Measurements from ENCODE around the gene C15orf39.

Gene C15orf39

GRCh38 chr15:75182187-75183131 is 19.2 kb upstream of the C15orf39 start:
- H3K36me3 ChIP-seq (ENCODE audit: control insufficient read depth in 2 of 2, insufficient read depth in 2 of 2, low read length in 2 of 2) = no peaks in the 10 kb centered on the region
- no peaks in the 10 kb centered on the region for H3K9me3 ChIP-seq (ENCODE audit: control insufficient read depth in 2 of 2, low read length in 2 of 2)
- H3K4me3 ChIP-seq (ENCODE audit: low read length in 2 of 2) = no peak overlapping the region
- H3K9ac ChIP-seq (ENCODE audit: low read depth in 1 of 2, low read length in 2 of 2) = peak overlapping the region in 1 of 2 donors; percentile 14
- no peaks in the 10 kb centered on the region for H3K27me3 ChIP-seq (ENCODE audit: control insufficient read depth in 2 of 2, insufficient read depth in 2 of 2, low read length in 2 of 2)
- peak overlapping the region in 1 of 2 donors; percentile 59 for H3K27ac ChIP-seq (ENCODE audit: low read depth in 2 of 2, low read length in 2 of 2)
- H3K4me1 ChIP-seq (ENCODE audit: control insufficient read depth in 2 of 2, insufficient read depth in 2 of 2, low read length in 2 of 2) = peaks cover 40 to 44% of the 10 kb centered on the region in 2 donors

DNA sequence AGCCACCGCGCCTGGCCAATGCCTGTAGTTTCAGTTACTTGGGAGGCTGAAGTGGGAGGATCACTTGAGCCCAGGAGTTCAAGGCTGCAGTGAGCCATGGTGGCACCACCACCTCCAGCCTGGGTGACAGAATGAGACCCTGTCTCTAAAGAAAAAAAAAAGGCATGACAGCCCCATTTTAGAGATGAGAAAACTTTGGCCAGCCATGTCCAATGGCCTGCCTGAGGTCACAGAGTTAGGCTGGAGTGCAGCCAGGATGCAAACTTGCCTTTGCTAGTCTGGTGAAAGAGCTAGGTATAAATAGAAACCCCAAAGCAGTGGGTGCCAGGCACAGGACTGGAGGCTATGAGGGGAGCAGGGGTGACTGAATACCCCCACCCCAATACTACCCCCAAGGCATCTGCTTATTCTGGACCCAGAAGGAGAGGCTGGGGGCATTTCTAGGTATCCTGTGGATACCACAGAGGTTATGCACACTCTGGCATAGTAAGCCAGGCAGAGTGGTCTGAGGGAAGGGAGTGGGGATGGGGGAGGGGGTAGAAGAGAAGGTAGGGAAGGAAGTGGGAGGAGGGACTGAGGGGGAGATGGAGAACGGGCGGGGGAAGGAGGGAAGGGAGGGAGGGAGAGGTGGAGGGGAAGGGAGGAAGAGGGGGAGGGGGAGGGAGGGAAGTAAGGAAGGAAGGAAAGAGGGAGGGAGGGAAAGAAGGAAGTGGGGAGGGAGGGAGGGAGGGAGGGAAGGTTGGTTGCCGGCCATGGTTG is 16.2 kb upstream of the C15orf39 start:
- no peak overlapping the region for H3K27ac ChIP-seq (ENCODE audit: low read depth in 2 of 2, low read length in 2 of 2)
- peaks cover 21 to 23% of the 10 kb centered on the region in 2 donors for H3K4me1 ChIP-seq (ENCODE audit: control insufficient read depth in 2 of 2, insufficient read depth in 2 of 2, low read length in 2 of 2)
- H3K9ac ChIP-seq (ENCODE audit: low read depth in 1 of 2, low read length in 2 of 2) = no peak overlapping the region
- no peaks in the 10 kb centered on the region for H3K9me3 ChIP-seq (ENCODE audit: control insufficient read depth in 2 of 2, low read length in 2 of 2)
- no peaks in the 10 kb centered on the region for H3K27me3 ChIP-seq (ENCODE audit: control insufficient read depth in 2 of 2, insufficient read depth in 2 of 2, low read length in 2 of 2)
- no peak overlapping the region for H3K4me3 ChIP-seq (ENCODE audit: low read length in 2 of 2)
- H3K36me3 ChIP-seq (ENCODE audit: control insufficient read depth in 2 of 2, insufficient read depth in 2 of 2, low read length in 2 of 2) = no peaks in the 10 kb centered on the region

- no peaks in the 10 kb centered on the region for H3K9me3 ChIP-seq (ENCODE audit: control insufficient read depth in 2 of 2, low read length in 2 of 2)
- no peak overlapping the region for H3K4me3 ChIP-seq (ENCODE audit: low read length in 2 of 2)
- H3K36me3 ChIP-seq (ENCODE audit: control insufficient read depth in 2 of 2, insufficient read depth in 2 of 2, low read length in 2 of 2) = no peaks in the 10 kb centered on the region
- H3K27ac ChIP-seq (ENCODE audit: low read depth in 2 of 2, low read length in 2 of 2) = no peak overlapping the region
- no peaks in the 10 kb centered on the region for H3K27me3 ChIP-seq (ENCODE audit: control insufficient read depth in 2 of 2, insufficient read depth in 2 of 2, low read length in 2 of 2)
- H3K4me1 ChIP-seq (ENCODE audit: control insufficient read depth in 2 of 2, insufficient read depth in 2 of 2, low read length in 2 of 2) = peaks cover 15 to 17% of the 10 kb centered on the region in 2 donors
- no peak overlapping the region for H3K9ac ChIP-seq (ENCODE audit: low read depth in 1 of 2, low read length in 2 of 2)
Observed at GRCh38 chr15:75186044-75186443, 15.6 kb upstream of the C15orf39 start.

- H3K4me3 ChIP-seq (ENCODE audit: low read length in 2 of 2) = no peak overlapping the region
- no peaks in the 10 kb centered on the region for H3K36me3 ChIP-seq (ENCODE audit: control insufficient read depth in 2 of 2, insufficient read depth in 2 of 2, low read length in 2 of 2)
- H3K9me3 ChIP-seq (ENCODE audit: control insufficient read depth in 2 of 2, low read length in 2 of 2) = no peaks in the 10 kb centered on the region
- H3K9ac ChIP-seq (ENCODE audit: low read depth in 1 of 2, low read length in 2 of 2) = no peak overlapping the region
- H3K4me1 ChIP-seq (ENCODE audit: control insufficient read depth in 2 of 2, insufficient read depth in 2 of 2, low read length in 2 of 2) = no peaks in the 10 kb centered on the region
- no peaks in the 10 kb centered on the region for H3K27me3 ChIP-seq (ENCODE audit: control insufficient read depth in 2 of 2, insufficient read depth in 2 of 2, low read length in 2 of 2)
- H3K27ac ChIP-seq (ENCODE audit: low read depth in 2 of 2, low read length in 2 of 2) = no peak overlapping the region
Observed at GRCh38 chr15:75188499-75188898, 13.2 kb upstream of the C15orf39 start.

- H3K36me3 ChIP-seq (ENCODE audit: control insufficient read depth in 2 of 2, insufficient read depth in 2 of 2, low read length in 2 of 2) = no peaks in the 10 kb centered on the region
- no peaks in the 10 kb centered on the region for H3K4me1 ChIP-seq (ENCODE audit: control insufficient read depth in 2 of 2, insufficient read depth in 2 of 2, low read length in 2 of 2)
- no peak overlapping the region for H3K27ac ChIP-seq (ENCODE audit: low read depth in 2 of 2, low read length in 2 of 2)
Observed at GRCh38 chr15:75191235-75191634, 10.4 kb upstream of the C15orf39 start.

GRCh38 chr15:75192307-75192706 is 9.4 kb upstream of the C15orf39 start:
- Histone ChIP-seq H3K27ac (ENCODE audit: low read depth in 2 of 2, low read length in 2 of 2) (no peak overlapping the region), H3K4me1 (ENCODE audit: control insufficient read depth in 2 of 2, insufficient read depth in 2 of 2, low read length in 2 of 2) (no peaks in the 10 kb centered on the region), H3K9ac (ENCODE audit: low read depth in 1 of 2, low read length in 2 of 2) (no peak overlapping the region), H3K9me3 (ENCODE audit: control insufficient read depth in 2 of 2, low read length in 2 of 2) (no peaks in the 10 kb centered on the region), H3K27me3 (ENCODE audit: control insufficient read depth in 2 of 2, insufficient read depth in 2 of 2, low read length in 2 of 2) (no peaks in the 10 kb centered on the region), H3K4me3 (ENCODE audit: low read length in 2 of 2) (no peak overlapping the region), H3K36me3 (ENCODE audit: control insufficient read depth in 2 of 2, insufficient read depth in 2 of 2, low read length in 2 of 2) (no peaks in the 10 kb centered on the region)

More at GRCh38 chr15:75191235-75191634, 10.4 kb upstream of the C15orf39 start:
- H3K9ac ChIP-seq (ENCODE audit: low read depth in 1 of 2, low read length in 2 of 2) = no peak overlapping the region
- H3K27me3 ChIP-seq (ENCODE audit: control insufficient read depth in 2 of 2, insufficient read depth in 2 of 2, low read length in 2 of 2) = no peaks in the 10 kb centered on the region
- H3K4me3 ChIP-seq (ENCODE audit: low read length in 2 of 2) = no peak overlapping the region
- H3K9me3 ChIP-seq (ENCODE audit: control insufficient read depth in 2 of 2, low read length in 2 of 2) = no peaks in the 10 kb centered on the region

DNA sequence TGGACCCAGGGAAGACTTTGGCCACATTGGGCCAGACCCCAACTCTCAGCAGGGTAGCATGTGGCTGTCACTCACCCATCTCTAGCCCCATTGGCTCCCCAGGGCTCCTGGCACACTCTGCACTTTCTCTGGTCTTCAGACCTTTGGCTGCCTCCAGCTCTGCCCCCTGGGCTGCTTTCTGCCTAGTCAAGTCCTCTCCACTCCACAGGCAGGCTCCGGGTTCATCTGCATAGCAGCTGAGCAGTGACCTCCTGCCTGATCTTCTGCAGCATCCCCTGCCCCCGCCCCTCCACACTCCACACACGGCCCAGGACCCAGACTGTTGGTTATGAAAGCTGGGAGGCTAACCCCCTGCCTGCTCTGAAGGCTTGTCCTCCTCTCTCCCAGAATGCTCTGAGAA is 8.4 kb upstream of the C15orf39 start:
- Histone ChIP-seq H3K27me3 (ENCODE audit: control insufficient read depth in 2 of 2, insufficient read depth in 2 of 2, low read length in 2 of 2) (no peaks in the 10 kb centered on the region), H3K4me3 (ENCODE audit: low read length in 2 of 2) (no peak overlapping the region), H3K4me1 (ENCODE audit: control insufficient read depth in 2 of 2, insufficient read depth in 2 of 2, low read length in 2 of 2) (no peaks in the 10 kb centered on the region), H3K9me3 (ENCODE audit: control insufficient read depth in 2 of 2, low read length in 2 of 2) (no peaks in the 10 kb centered on the region), H3K27ac (ENCODE audit: low read depth in 2 of 2, low read length in 2 of 2) (no peak overlapping the region), H3K36me3 (ENCODE audit: control insufficient read depth in 2 of 2, insufficient read depth in 2 of 2, low read length in 2 of 2) (no peaks in the 10 kb centered on the region), H3K9ac (ENCODE audit: low read depth in 1 of 2, low read length in 2 of 2) (no peak overlapping the region)

- H3K27ac ChIP-seq (ENCODE audit: low read depth in 2 of 2, low read length in 2 of 2) = no peak overlapping the region
- H3K4me3 ChIP-seq (ENCODE audit: low read length in 2 of 2) = no peak overlapping the region
- no peak overlapping the region for H3K9ac ChIP-seq (ENCODE audit: low read depth in 1 of 2, low read length in 2 of 2)
- no peaks in the 10 kb centered on the region for H3K9me3 ChIP-seq (ENCODE audit: control insufficient read depth in 2 of 2, low read length in 2 of 2)
- no peaks in the 10 kb centered on the region for H3K36me3 ChIP-seq (ENCODE audit: control insufficient read depth in 2 of 2, insufficient read depth in 2 of 2, low read length in 2 of 2)
- peaks cover under 1 to 3% of the 10 kb centered on the region in 2 donors for H3K4me1 ChIP-seq (ENCODE audit: control insufficient read depth in 2 of 2, insufficient read depth in 2 of 2, low read length in 2 of 2)
- no peaks in the 10 kb centered on the region for H3K27me3 ChIP-seq (ENCODE audit: control insufficient read depth in 2 of 2, insufficient read depth in 2 of 2, low read length in 2 of 2)
Observed at GRCh38 chr15:75193976-75194375, 7.7 kb upstream of the C15orf39 start.

DNA sequence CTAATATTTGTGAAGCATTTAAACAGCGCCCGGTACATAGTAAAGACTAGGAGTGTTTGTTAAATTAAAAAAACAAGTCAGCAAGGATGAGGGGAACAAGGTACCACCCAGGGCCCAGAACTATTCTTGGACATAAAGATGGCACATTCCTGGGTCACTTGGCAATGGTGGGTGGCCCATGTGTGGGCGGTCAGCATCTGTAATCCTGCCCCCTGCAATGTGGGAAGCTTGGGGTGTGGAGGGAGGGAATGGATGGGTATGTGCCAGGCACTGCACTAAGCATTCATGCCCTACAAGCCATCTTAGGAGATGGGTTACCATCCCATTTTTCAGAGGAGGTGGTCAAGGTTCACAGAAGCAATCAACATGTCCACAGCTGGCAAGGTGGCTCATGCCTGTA is 7.3 kb upstream of the C15orf39 start:
- Histone ChIP-seq H3K9ac (ENCODE audit: low read depth in 1 of 2, low read length in 2 of 2) (no peak overlapping the region), H3K27ac (ENCODE audit: low read depth in 2 of 2, low read length in 2 of 2) (no peak overlapping the region), H3K36me3 (ENCODE audit: control insufficient read depth in 2 of 2, insufficient read depth in 2 of 2, low read length in 2 of 2) (no peaks in the 10 kb centered on the region), H3K4me1 (ENCODE audit: control insufficient read depth in 2 of 2, insufficient read depth in 2 of 2, low read length in 2 of 2) (peaks cover 5 to 7% of the 10 kb centered on the region in 2 donors), H3K9me3 (ENCODE audit: control insufficient read depth in 2 of 2, low read length in 2 of 2) (no peaks in the 10 kb centered on the region), H3K27me3 (ENCODE audit: control insufficient read depth in 2 of 2, insufficient read depth in 2 of 2, low read length in 2 of 2) (no peaks in the 10 kb centered on the region), H3K4me3 (ENCODE audit: low read length in 2 of 2) (no peak overlapping the region)

- Histone ChIP-seq H3K9ac (ENCODE audit: low read depth in 1 of 2, low read length in 2 of 2) (no peak overlapping the region), H3K9me3 (ENCODE audit: control insufficient read depth in 2 of 2, low read length in 2 of 2) (no peaks in the 10 kb centered on the region), H3K4me3 (ENCODE audit: low read length in 2 of 2) (no peak overlapping the region), H3K36me3 (ENCODE audit: control insufficient read depth in 2 of 2, insufficient read depth in 2 of 2, low read length in 2 of 2) (no peaks in the 10 kb centered on the region), H3K27ac (ENCODE audit: low read depth in 2 of 2, low read length in 2 of 2) (no peak overlapping the region), H3K4me1 (ENCODE audit: control insufficient read depth in 2 of 2, insufficient read depth in 2 of 2, low read length in 2 of 2) (peaks cover 8 to 13% of the 10 kb centered on the region in 2 donors), H3K27me3 (ENCODE audit: control insufficient read depth in 2 of 2, insufficient read depth in 2 of 2, low read length in 2 of 2) (no peaks in the 10 kb centered on the region)
Observed at GRCh38 chr15:75195122-75195765, 6.4 kb upstream of the C15orf39 start.

Measured in mucosa of rectum (tissue), 2 donors.